Measurements from ENCODE around the gene SMOC2. TPM values are rescaled to one million over a fixed set of nuclear protein-coding genes. Genes with fewer than 3 reads are reported as not detected.

SMOC2 gene
- total and polyA plus RNA-seq, 2 donors (not counting 1 experiment from before 2014, with no cell fraction given) = 0.37 TPM; not detected in 1

DNA sequence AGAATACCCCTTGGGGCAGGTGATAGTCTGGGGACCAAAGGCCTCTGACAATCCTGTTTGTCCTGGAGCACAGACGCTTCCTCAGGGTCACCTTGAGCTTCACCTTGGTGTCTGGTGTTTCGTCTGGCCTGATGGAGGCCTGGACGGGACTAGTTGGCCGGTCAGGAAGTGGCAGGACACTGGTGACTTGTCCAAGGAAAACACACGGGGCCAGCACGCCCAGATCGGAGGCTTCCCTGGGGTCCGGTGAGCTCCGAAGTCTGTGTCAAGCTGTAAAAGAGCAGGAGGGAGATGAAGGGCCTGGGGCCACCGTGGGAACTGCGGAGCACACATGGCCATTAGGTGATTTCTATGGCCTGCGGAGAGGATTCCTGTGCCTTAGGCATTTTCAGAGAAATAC is 67.9 kb downstream of the SMOC2 start:
- no peak overlapping the region for H2AFZ ChIP-seq (ENCODE audit: insufficient read depth, low read depth, low read length, poor library complexity, severe bottlenecking)
- no peaks in the 10 kb centered on the region for H3K36me3 ChIP-seq (replicated peaks in 1 of 2; ENCODE audit: control extremely low read depth in 1 of 2, control insufficient read depth in 1 of 2, extremely low read depth in 1 of 2, insufficient read depth in 2 of 2, low read length in 1 of 2)
- 89% methylated on average over 12 of the region's 12 CpGs for WGBS (ENCODE audit: insufficient coverage)
- Mint-ChIP-seq H3K27me3 (no peaks in the 10 kb centered on the region), H3K9me3 (ENCODE audit: insufficient read depth) (no peaks in the 10 kb centered on the region), H3K4me1 (no peaks in the 10 kb centered on the region), H3K27ac (no peak overlapping the region), H3K4me3 (no peak overlapping the region)
- H3K27ac ChIP-seq (ENCODE audit: low read length in 2 of 2) = no peak overlapping the region
- no peaks in the 10 kb centered on the region for H3K4me1 ChIP-seq (ENCODE audit: control insufficient read depth in 2 of 2, insufficient read depth in 2 of 2, low read length in 2 of 2)
- TF ChIP-seq, protein P1, sequence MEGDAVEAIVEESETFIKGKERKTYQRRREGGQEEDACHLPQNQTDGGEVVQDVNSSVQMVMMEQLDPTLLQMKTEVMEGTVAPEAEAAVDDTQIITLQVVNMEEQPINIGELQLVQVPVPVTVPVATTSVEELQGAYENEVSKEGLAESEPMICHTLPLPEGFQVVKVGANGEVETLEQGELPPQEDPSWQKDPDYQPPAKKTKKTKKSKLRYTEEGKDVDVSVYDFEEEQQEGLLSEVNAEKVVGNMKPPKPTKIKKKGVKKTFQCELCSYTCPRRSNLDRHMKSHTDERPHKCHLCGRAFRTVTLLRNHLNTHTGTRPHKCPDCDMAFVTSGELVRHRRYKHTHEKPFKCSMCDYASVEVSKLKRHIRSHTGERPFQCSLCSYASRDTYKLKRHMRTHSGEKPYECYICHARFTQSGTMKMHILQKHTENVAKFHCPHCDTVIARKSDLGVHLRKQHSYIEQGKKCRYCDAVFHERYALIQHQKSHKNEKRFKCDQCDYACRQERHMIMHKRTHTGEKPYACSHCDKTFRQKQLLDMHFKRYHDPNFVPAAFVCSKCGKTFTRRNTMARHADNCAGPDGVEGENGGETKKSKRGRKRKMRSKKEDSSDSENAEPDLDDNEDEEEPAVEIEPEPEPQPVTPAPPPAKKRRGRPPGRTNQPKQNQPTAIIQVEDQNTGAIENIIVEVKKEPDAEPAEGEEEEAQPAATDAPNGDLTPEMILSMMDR (IDR thresholded peaks at IDR 0.05) = no peak
- no peak for TF ChIP-seq EZH2 (IDR thresholded peaks at IDR 0.05; ENCODE audit: borderline replicate concordance, insufficient read depth, low read depth, low read length, poor library complexity, severe bottlenecking)
- H3K4me2 ChIP-seq (replicated peaks; ENCODE audit: low read depth, low read length, poor library complexity, severe bottlenecking) = no peak overlapping the region
- CTCF ChIA-PET = no interaction called here
- POLR2A ChIA-PET = no interaction called here
- no peaks in the 10 kb centered on the region for H4K20me1 ChIP-seq (ENCODE audit: control insufficient read depth, insufficient read depth, low read length, poor library complexity, severe bottlenecking)
- H3K9me3 ChIP-seq (ENCODE audit: control extremely low read depth in 1 of 3, control insufficient read depth in 2 of 3, insufficient read depth in 1 of 3, low read length in 2 of 3) = no peaks in the 10 kb centered on the region
- intact Hi-C loops (cut with micrococcal nuclease) = no loop called here
- no peak overlapping the region for H3K4me3 ChIP-seq (ENCODE audit: control extremely low read depth in 1 of 5, extremely low read depth in 1 of 5, insufficient read depth in 1 of 5, low read depth in 2 of 5, low read length in 4 of 5)
- no peaks in the 10 kb centered on the region for H3K79me2 ChIP-seq (ENCODE audit: control insufficient read depth, insufficient read depth, low read length)
- no peak overlapping the region for H3K9ac ChIP-seq (ENCODE audit: low read length)
- ATAC-seq (ENCODE audit: low read depth) (no peak), DNase-seq (no peak)
- peaks cover 0 to 2% (median 0%) of the 10 kb centered on the region in 4 experiments for H3K27me3 ChIP-seq (replicated peaks in 1 of 4; ENCODE audit: control extremely low read depth in 1 of 4, control insufficient read depth in 3 of 4, insufficient read depth in 4 of 4, low read length in 3 of 4)

DNA sequence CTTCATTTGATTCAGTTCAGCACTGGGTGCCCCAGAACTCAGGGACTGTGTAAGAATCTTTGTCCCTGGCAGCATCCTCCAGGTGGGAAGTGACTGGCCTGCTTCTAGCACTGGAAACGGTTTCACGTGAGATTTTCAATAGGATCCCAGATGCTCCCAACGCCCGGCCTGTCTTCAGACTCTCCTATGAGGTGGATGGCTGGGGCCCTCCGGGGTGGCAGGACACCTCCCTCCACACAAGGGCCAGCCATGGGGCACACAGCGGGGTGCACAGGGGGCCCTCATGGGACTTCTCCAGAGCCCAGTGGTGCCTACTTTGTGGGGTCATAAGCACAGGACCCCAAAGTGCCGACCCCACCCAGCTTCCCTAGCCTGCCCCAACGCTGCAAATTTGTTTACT is 72.8 kb downstream of the SMOC2 start:
- H4K20me1 ChIP-seq (ENCODE audit: control insufficient read depth, insufficient read depth, low read length, poor library complexity, severe bottlenecking) = no peaks in the 10 kb centered on the region
- ChIA-PET CTCF (no interaction called here), POLR2A (no interaction called here)
- intact Hi-C loops (cut with micrococcal nuclease) = no loop called here
- Mint-ChIP-seq H3K9me3 (ENCODE audit: insufficient read depth) (no peaks in the 10 kb centered on the region), H3K4me3 (no peak overlapping the region), H3K4me1 (no peaks in the 10 kb centered on the region), H3K27me3 (no peaks in the 10 kb centered on the region), H3K27ac (no peak overlapping the region)
- H3K4me1 ChIP-seq (ENCODE audit: control insufficient read depth in 2 of 2, insufficient read depth in 2 of 2, low read length in 2 of 2) = no peaks in the 10 kb centered on the region
- H3K9me3 ChIP-seq (ENCODE audit: control extremely low read depth in 1 of 3, control insufficient read depth in 2 of 3, insufficient read depth in 1 of 3, low read length in 2 of 3) = peaks cover 0 to 14% (median 0%) of the 10 kb centered on the region in 3 donors
- H3K36me3 ChIP-seq (replicated peaks in 1 of 2; ENCODE audit: control extremely low read depth in 1 of 2, control insufficient read depth in 1 of 2, extremely low read depth in 1 of 2, insufficient read depth in 2 of 2, low read length in 1 of 2) = no peaks in the 10 kb centered on the region
- WGBS (ENCODE audit: insufficient coverage) = 71% methylated on average over 7 of the region's 8 CpGs
- no peak for ATAC-seq (ENCODE audit: low read depth)
- no peak for TF ChIP-seq EZH2 (IDR thresholded peaks at IDR 0.05; ENCODE audit: borderline replicate concordance, insufficient read depth, low read depth, low read length, poor library complexity, severe bottlenecking)
- TF ChIP-seq, protein P1 (IDR thresholded peaks at IDR 0.05) = no peak
- H3K4me3 ChIP-seq (ENCODE audit: control extremely low read depth in 1 of 5, extremely low read depth in 1 of 5, insufficient read depth in 1 of 5, low read depth in 2 of 5, low read length in 4 of 5) = no peak overlapping the region
- H3K79me2 ChIP-seq (ENCODE audit: control insufficient read depth, insufficient read depth, low read length) = no peaks in the 10 kb centered on the region
- H3K9ac ChIP-seq (ENCODE audit: low read length) = no peak overlapping the region
- H3K27me3 ChIP-seq (replicated peaks in 1 of 4; ENCODE audit: control extremely low read depth in 1 of 4, control insufficient read depth in 3 of 4, insufficient read depth in 4 of 4, low read length in 3 of 4) = peaks cover 0 to 2% (median 0%) of the 10 kb centered on the region in 4 experiments
- H2AFZ ChIP-seq (ENCODE audit: insufficient read depth, low read depth, low read length, poor library complexity, severe bottlenecking) = no peak overlapping the region
- no peak overlapping the region for H3K4me2 ChIP-seq (replicated peaks; ENCODE audit: low read depth, low read length, poor library complexity, severe bottlenecking)
- no peak for DNase-seq
- no peak overlapping the region for H3K27ac ChIP-seq (ENCODE audit: low read length in 2 of 2)

All from B cell (primary cell).